Occipital lobe (tissue), 2 donors: ENCODE data around the gene ZNF75A. TPM values are rescaled to one million over a fixed set of nuclear protein-coding genes. Genes with fewer than 3 reads are reported as not detected.

Source experiments
- DNase-seq: peaks from one replicate; lab custom pipeline; 2025; lab: John Stamatoyannopoulos, UW
- total RNA-seq: library from RNA; depleted of rRNA; stranded (reverse); fragments of >200 nt; gene quantifications from one replicate; pipeline ENCODE4 v1.2.3, GENCODE V29; 2014

Gene ZNF75A
- total RNA-seq, 1 donor from 2014 or later, result 35.4 TPM

- peak; percentile 91 for DNase-seq
Measured at GRCh38 chr16:3364774-3365427, 59.6 kb downstream of the ZNF75A start.

Other genes with a start within 250 kb of the ZNF75A start
- 1.1 TPM for gene IL32, start 239.9 kb upstream of the ZNF75A start, total RNA-seq
- gene ZSCAN10, start 206.2 kb upstream of the ZNF75A start, total RNA-seq, result not detected
- 18.9 TPM for gene ZNF205, start 192.9 kb upstream of the ZNF75A start, total RNA-seq
- gene ZNF213, start 170.5 kb upstream of the ZNF75A start, total RNA-seq, result 8.3 TPM
- 0.78 TPM for gene OR1F1, start 117.3 kb upstream of the ZNF75A start, total RNA-seq
- 17.9 TPM for gene ZNF200, start 70.3 kb upstream of the ZNF75A start, total RNA-seq
- gene MEFV, start 48.9 kb upstream of the ZNF75A start, total RNA-seq, result 0.47 TPM
- 55.4 TPM for gene ZNF263, start 22.0 kb upstream of the ZNF75A start, total RNA-seq
- 26.4 TPM for gene TIGD7, start 67 bp upstream of the ZNF75A start, total RNA-seq
- gene OR2C1, start 50.4 kb downstream of the ZNF75A start, total RNA-seq, result 0.62 TPM
- gene ZSCAN32, start 95.5 kb downstream of the ZNF75A start, total RNA-seq, result 10.5 TPM
- gene ZNF174, start 95.7 kb downstream of the ZNF75A start, total RNA-seq, result 8.0 TPM
- gene ZNF597, start 138.0 kb downstream of the ZNF75A start, total RNA-seq, result 4.4 TPM
- 12.2 TPM for gene NAA60, start 138.2 kb downstream of the ZNF75A start, total RNA-seq
- not detected for gene C16orf90, start 190.0 kb downstream of the ZNF75A start, total RNA-seq
- 38.4 TPM for gene CLUAP1, start 195.5 kb downstream of the ZNF75A start, total RNA-seq